CD4-positive, alpha-beta T cell treated with Interleukin-17A for 4 hours (primary cell): ENCODE results near the gene AFM.
"Not testable (repeated sequence)": the region's sequence is repeated elsewhere in the genome, so short reads cannot be mapped to it uniquely, and the experiment has no call there.

ENCODE experiments used
- DNase-seq: peaks from one replicate; pipeline ENCODE4 v3.0.0-alpha.2; 2020; ENCODE audit warnings: mixed read lengths

The AFM gene

DNA sequence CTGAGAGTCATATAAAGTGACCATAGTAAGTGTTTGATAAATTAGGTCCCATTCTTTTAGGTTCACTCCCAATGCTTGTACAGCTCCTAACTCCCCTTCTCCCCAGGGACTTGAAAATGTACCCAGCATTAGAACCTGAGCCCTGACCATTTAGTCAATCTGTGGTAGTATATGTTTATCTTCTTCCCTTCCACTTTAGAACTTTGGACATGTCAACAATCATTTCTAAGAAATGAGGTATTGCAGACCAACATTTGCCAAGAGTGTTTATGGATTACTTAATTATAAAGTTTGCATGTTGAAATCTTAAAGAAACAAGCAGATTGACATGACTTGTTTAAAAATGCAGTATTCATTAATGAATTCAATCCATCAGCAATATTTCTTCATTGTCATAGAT lies 26.0 kb downstream of the AFM start:
- no peak for DNase-seq

DNA sequence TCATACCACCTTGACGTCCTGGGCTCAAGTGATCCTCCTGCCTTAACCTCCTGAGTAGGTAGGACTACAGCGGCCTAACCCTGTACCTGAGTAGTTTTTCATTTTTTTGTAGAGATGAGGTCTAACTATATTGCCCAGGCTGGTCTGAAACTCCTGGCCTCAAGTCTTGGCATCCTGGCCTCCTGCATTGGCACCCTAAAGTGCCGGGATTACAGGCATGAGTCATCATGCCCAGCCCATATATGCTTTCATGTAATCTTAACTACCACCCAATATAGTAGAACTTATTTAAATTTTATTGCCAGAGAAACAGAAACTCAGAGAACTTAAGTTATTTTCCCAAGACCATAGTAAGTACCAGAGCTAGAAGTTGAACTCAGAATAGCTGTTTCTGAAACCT lies 27.1 kb downstream of the AFM start:
- DNase-seq, result no peak

DNA sequence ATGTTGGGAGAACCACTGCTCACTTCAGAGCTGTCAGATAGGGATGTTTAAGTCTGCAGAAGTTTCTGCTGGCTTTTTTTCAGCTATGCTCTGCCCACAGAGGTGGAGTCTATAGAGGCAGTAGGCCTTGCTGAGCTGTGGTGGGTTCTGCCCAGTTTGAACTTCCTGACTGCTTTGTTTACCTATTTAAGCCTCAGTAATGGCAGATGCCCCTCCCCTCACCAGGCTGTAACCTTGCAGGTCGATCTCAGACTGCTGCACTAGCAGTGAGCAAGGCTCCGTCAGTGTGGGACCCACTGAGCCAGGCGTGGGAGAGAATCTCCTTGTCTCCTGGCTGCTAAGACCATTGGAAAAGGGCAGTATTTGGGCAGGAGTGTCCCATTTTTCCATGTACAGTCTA lies 36.8 kb downstream of the AFM start:
- DNase-seq, result no peak

DNA sequence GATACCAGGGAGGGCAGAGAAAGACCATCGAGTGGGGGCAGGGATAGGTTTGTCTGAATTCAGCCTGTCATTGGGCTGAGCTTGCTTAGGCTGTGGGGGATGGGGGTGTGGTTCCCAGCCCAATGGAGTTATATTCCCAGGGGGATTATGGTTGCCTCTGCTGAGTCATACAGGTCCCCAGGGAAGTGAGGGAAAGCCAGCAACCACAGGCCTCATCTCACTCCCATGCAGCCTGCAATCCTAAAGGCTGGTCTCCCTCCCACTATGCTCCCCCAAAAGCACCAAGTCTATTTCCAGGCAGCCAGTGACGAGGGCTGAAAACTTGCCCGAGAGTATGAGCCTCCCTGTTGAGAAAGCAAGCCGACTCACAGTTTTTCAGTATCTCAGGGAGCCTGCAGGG lies 39.3 kb downstream of the AFM start:
- DNase-seq, result no peak

DNA sequence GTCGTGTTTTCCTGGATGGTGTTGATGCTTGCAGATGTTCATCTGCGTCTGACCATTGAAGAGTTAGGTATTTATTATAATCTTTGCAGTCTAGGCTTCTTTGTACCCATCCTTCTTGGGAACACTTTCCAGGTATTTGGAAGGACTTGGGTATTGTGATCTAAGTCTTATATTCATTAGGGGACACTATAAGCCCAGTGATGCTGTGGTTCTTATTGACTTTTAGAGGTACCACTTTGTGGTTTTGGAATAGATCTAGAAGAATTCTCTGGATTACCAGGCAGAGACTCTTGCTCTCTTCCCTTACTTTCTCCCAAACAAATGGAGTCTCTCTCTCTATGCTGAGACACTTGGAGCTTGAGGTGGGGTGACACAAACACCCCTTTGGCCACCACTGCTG lies 41.6 kb downstream of the AFM start:
- no peak for DNase-seq

DNA sequence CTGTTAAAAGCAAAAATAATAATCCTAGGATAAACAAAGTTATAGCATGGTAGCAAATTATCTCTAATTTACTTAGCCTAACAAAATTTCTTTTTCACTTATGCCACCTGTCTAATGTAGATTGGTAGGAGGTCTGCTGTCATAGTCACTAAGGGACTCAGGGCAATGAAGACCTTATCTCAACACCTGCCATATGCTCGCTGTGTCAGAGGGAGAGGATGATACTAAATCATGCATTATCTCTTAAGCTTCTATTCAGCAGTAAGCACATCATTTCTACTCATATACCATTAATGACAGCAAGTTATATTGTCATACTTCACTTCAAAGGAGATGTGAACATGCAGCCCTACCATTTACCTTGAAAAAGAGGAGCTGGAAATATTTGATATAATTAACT lies 44.1 kb downstream of the AFM start:
- DNase-seq, result no peak

DNA sequence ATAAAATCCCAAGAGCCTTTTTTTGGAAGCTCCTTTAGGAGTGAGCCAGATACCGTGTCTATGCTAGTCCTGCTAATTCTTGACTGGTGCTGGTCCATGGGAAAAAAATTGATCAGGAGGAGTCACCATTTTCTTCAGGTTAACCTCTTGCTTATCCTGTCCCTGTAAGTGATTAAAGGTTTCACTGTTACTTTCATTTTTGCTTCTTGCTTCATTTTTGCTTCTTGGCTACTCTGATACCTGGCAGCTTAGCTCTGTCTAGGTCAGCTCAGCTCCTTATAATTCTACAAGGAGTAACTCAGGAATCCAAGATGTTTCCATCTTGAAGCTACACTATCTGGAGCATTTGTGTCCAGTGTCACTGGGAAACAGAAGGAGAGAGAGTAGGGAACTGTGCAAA lies 45.7 kb downstream of the AFM start:
- no peak for DNase-seq

DNA sequence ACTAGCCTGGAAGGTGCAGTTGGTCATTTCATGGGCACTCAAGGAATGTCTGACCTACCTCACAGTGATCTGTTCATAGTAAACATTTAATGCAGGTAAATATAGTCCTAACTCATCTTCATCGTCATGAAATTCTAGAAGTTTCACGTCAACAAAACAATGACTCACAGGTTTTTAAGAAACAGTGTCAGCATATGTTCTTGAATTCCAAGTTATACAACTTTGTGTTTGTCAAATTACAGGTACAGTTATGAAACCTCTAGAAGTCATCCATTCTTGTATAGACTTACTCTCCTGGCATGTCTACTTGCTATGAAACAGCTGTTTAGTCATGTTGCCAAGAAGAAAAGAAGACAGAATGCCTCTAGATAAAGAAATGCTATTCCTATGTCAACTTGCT lies 46.6 kb downstream of the AFM start:
- no peak for DNase-seq

DNA sequence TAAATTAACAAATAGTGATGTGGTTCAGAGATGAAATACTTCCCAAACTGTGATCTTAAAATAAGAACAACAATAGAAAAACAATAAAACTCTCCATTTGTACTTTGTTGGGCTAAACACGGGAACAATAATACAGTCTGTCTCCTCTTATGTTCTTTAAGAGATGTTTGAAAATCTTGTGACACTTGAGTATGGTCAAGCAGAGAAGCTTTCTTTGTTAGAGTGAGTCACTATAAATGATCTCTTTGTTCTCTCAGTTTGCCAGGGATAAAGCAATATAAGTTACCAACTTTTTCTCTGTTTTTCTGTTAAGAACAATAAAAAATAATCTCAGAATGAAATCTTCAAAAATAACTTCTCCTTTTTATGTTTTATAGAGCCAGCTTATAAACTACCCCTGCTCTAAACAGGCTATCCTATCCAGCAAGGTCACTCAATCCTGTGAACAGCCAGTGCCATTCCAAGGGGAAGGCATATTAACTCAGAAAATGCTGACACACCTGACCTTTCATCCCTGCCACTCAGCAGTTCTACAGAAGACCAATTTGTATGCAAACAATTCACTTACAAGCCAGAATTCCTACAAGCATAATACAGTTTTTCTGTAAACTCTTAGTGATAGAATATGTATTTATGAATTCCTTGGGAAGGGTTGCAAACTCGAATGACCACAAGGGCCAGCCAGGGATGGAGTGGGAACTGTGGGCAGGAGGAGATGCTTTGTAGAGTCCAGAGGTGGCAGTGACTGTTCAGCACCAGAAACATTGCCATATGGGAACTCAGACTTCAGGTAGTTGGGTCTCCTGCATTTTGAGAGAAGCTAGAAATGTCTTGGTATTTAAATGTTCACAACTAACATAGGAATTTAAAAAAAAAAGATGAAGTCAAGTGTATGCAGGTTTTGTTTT lies 52.2 kb downstream of the AFM start:
- DNase-seq, result no peak

DNA sequence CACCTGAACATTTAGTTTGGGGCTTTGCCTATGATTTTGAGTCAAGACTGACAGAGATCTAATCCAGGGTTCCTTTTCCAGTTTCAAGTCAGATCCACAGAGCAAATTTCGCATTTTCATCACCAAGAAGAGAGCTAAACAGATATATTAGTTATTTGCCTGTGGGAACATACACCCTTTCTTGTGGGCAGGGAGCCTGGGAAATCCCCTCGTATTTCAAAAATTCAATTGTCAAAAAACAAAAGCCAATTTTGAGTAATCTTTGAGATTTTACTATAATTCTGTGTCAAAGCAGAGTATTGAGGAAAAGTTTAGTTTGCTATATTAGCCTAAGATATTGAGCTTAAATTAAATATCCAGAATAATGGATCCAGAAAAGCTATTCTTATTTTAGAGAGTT lies 56.6 kb downstream of the AFM start:
- no peak for DNase-seq

DNA sequence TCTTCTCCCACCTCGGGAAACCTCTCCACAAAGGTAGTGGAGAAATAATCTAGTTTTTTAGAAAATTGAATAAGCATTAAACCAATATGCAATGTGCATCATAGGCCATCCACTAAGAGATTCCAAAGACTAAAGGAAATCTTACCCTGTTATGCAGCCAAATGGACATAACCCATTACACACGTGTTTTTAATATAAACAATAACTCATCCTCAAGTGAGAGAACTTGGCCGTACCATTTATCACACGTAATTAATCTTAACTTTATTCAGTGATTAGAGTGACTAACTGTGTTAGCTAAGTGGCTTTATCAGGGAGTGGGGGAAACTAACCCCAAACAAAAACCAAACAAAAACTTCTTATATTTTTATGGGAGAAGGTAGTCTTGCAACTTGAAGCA lies 57.8 kb downstream of the AFM start:
- DNase-seq, result no peak

DNA sequence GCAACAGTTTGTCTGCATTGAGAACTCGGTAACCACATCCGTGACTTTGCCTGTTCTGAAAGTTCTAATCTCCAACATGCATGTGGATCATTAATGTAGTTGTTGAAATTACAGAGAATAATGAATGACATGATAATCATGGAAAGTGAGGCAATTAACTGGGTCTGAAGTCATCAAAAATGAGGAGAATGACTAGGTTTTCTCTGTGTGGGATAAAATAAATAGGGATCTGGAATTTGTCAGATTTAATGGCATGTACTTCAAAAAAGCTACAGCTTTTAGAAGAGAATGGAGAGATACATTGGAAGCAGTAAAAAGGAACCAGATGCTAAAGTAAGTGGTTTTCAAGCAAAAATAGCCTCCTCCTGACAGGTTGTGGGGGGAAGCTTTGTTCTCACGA lies 59.3 kb downstream of the AFM start:
- DNase-seq, result no peak

DNA sequence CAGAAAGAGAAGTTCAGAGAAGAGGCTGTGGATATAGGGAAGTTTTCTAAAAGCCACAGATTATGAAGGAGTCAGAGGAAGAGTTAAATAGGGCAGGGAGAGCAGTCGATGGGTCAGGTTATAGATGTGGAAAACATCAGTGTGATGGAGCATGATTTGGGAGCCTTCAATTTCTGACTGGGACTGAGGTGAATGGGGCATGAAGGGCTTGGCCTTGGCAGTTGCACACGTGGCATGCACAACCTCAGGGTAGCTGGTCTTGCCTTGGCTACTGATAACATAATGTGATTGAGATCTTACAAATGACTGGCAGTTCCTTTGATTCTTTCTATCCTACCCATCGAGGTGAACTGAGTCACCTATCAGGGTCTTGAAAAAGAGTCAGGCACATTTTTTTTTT lies 59.7 kb downstream of the AFM start:
- no peak for DNase-seq

DNA sequence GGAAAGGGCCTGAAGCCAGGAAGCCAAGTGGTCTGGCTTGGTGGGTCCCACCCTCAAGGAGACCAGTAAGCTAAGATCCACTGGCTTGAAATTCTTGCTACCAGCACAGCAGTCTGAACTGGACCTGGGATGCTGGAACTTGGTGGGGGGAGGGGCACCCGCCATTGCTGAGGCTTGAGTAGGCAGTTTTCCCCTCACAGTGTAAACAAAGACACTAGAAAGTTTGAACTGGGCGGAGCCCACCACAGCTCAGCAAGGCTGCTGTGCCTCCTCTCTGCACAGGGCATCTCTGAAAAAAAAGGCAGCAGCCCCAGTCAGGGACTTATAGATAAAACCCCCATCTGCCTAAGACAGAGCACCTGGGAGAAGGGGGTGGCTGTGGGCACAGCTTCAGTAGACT lies 63.1 kb downstream of the AFM start:
- DNase-seq, result no peak

DNA sequence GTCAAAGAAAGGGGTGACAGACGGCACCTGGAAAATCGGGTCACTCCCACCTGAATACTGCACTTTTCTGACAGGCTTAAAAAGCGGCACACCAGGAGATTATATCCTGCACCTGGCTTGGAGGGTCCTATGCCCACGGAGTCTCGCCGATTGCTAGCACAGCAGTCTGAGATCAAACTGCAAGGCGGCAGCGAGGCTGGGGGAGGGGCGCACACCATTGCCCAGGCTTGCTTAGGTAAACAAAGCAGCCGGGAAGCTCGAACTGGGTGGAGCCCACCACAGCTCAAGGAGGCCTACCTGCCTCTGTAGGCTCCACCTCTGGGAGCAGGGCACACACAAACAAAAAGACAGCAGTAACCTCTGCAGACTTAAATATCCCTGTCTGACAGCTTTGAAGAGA lies 69.3 kb downstream of the AFM start:
- not testable (repeated sequence) for DNase-seq
